PC-3 (cell line): ENCODE results near the gene HBD. TPM values are rescaled to one million over a fixed set of nuclear protein-coding genes. Genes with fewer than 3 reads are reported as not detected.

Experiments
- ATAC-seq: fragments of 200-7000 bp; cut with Tn5 transposase; 2 replicates; pipeline ENCODE4 v1.9.1; 2020; ENCODE audit warnings: mild to moderate bottlenecking, moderate library complexity
- BruUV-seq: library from RNA; stranded (reverse); fragments of 400-500 nt; replicated peaks from 2 replicates; lab custom pipeline; 2021; lab: Mats Ljungman, UMichigan
- CTCF ChIA-PET: fragments of 300-600 bp; sonication (Branson Sonifier 250); formaldehyde crosslinking; loops from one replicate; lab custom pipeline; 2022; ENCODE audit warnings: antibody characterized with exemption; lab: Charles Lee
- POLR2A ChIA-PET: fragments of 300-600 bp; sonication (Branson Sonifier 250); formaldehyde crosslinking; loops from one replicate; lab custom pipeline; 2022; ENCODE audit warnings: antibody characterized with exemption; ENCODE audit not compliant: unreplicated experiment; lab: Charles Lee
- DNase-seq: peaks from one replicate; pipeline ENCODE4 v3.0.0-alpha.2; 2015
- H2AFZ ChIP-seq: fragments of 300-600 bp; sonication (generic); 2 replicates; pipeline ENCODE4 v1.6.0; 2016; ENCODE audit warnings: antibody characterized with exemption, low read length
- H3F3A ChIP-seq: fragments of 300-600 bp; sonication (generic); one replicate; pipeline ENCODE4 v1.6.0; 2017; ENCODE audit warnings: antibody characterized with exemption, low read length, control low read depth, mild to moderate bottlenecking; ENCODE audit not compliant: unreplicated experiment
- H3K27ac ChIP-seq: fragments of 300-600 bp; sonication (generic); 2 replicates; pipeline ENCODE4 v1.5.1; 2016; ENCODE audit warnings: mild to moderate bottlenecking, low read length
- H3K27me3 ChIP-seq: fragments of 300-600 bp; sonication (generic); 2 replicates; pipeline ENCODE4 v1.6.1; 2016; ENCODE audit warnings: low read length, mixed read lengths
- H3K36me3 ChIP-seq: fragments of 300-600 bp; sonication (generic); 2 replicates; pipeline ENCODE4 v1.6.1; 2016; ENCODE audit warnings: low read depth, mixed run types, low read length, mixed read lengths
- H3K4me1 ChIP-seq: fragments of 300-600 bp; sonication (generic); 2 replicates; pipeline ENCODE4 v1.5.1; 2016; ENCODE audit warnings: low read length; ENCODE audit not compliant: insufficient read depth
- H3K4me2 ChIP-seq: fragments of 300-600 bp; sonication (generic); 2 replicates; pipeline ENCODE4 v1.6.0; 2016; ENCODE audit warnings: low read length
- H3K4me3 ChIP-seq: fragments of 300-600 bp; sonication (generic); 2 replicates; pipeline ENCODE4 v1.5.1; 2016; ENCODE audit warnings: mild to moderate bottlenecking, low read length, mixed read lengths
- H3K79me2 ChIP-seq: fragments of 300-600 bp; sonication (generic); 2 replicates; pipeline ENCODE4 v1.6.1; 2017; ENCODE audit warnings: low read length, mixed read lengths
- H3K9ac ChIP-seq: fragments of 300-600 bp; sonication (generic); 2 replicates; pipeline ENCODE4 v1.6.0; 2016; ENCODE audit warnings: mild to moderate bottlenecking, low read length
- H3K9me2 ChIP-seq: fragments of 300-600 bp; sonication (generic); replicated peaks from 2 replicates; pipeline ENCODE4 v1.6.1; 2016; ENCODE audit warnings: mixed run types, low read length, mixed read lengths
- H3K9me3 ChIP-seq: fragments of 300-600 bp; sonication (generic); 2 replicates; pipeline ENCODE4 v1.6.1; 2016; ENCODE audit warnings: low read length, mixed read lengths
- H4K20me1 ChIP-seq: fragments of 300-600 bp; sonication (generic); 2 replicates; pipeline ENCODE4 v1.6.1; 2016; ENCODE audit warnings: low read length, mixed read lengths
- EZH2 ChIP-seq: fragments of 300-600 bp; sonication (generic); IDR thresholded peaks from one replicate; pipeline ENCODE4 v1.6.1; 2017; ENCODE audit warnings: antibody characterized with exemption, mild to moderate bottlenecking, low read length; ENCODE audit not compliant: unreplicated experiment
- EZH2phosphoT487 ChIP-seq: fragments of 300-600 bp; sonication (generic); IDR thresholded peaks from 2 replicates; pipeline ENCODE4 v1.6.1; 2018; ENCODE audit warnings: mild to moderate bottlenecking, antibody characterized with exemption, low read length, borderline replicate concordance
- intact Hi-C: fragments of 100-400 bp; cut with micrococcal nuclease; formaldehyde crosslinking; loops from 2 replicates; pipeline ENCODE4 v1.9.0; 2023
- total RNA-seq: library from RNA; depleted of rRNA; stranded (reverse); fragments of >200 nt; gene quantifications from 2 replicates; pipeline ENCODE4 v1.2.3, GENCODE V29; 2014; rRNA removed
- TF ChIP-seq, protein P1 (sequence below): fragments of 300-600 bp; sonication (generic); conservative IDR thresholded peaks from 2 replicates; pipeline ENCODE4 v1.5.1; 2017; ENCODE audit warnings: antibody characterized with exemption, low read depth, mild to moderate bottlenecking, low read length

Gene HBD
- total RNA-seq, 1 experiment from 2014 or later: not detected

DNA sequence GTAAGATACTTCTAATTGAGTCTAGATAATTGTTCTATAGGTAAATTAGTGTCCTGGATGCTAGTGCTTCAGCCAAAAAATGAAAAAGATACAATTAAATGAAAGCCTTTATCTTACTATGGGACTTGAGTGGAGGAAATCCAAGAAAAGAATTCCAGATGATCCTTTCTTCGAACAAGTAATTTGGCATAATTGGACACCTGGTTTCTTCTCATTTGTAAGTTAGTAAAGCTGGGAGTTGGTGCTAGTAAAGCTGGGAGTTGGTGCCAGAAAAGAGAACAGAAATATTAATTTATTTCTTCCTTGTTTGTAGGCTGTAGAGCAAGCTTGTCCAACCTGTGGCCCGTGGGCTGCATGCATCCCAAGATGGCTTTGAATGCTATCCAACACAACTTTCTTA lies 46.1 kb downstream of the HBD start:
- H3K79me2 ChIP-seq: no peaks in the 10 kb centered on the region
- H3K9me3 ChIP-seq: no peaks in the 10 kb centered on the region
- BruUV-seq: no TSS peak
- H3K27ac ChIP-seq: no peak overlapping the region
- TF ChIP-seq EZH2phosphoT487: no peak
- TF ChIP-seq, protein P1, sequence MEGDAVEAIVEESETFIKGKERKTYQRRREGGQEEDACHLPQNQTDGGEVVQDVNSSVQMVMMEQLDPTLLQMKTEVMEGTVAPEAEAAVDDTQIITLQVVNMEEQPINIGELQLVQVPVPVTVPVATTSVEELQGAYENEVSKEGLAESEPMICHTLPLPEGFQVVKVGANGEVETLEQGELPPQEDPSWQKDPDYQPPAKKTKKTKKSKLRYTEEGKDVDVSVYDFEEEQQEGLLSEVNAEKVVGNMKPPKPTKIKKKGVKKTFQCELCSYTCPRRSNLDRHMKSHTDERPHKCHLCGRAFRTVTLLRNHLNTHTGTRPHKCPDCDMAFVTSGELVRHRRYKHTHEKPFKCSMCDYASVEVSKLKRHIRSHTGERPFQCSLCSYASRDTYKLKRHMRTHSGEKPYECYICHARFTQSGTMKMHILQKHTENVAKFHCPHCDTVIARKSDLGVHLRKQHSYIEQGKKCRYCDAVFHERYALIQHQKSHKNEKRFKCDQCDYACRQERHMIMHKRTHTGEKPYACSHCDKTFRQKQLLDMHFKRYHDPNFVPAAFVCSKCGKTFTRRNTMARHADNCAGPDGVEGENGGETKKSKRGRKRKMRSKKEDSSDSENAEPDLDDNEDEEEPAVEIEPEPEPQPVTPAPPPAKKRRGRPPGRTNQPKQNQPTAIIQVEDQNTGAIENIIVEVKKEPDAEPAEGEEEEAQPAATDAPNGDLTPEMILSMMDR: no peak
- no peak for TF ChIP-seq EZH2
- ATAC-seq: no peak
- ChIA-PET CTCF (no interaction called here), POLR2A (no interaction called here)
- H3K4me2 ChIP-seq: no peak overlapping the region
- H3K27me3 ChIP-seq: no peaks in the 10 kb centered on the region
- no peaks in the 10 kb centered on the region for H3K36me3 ChIP-seq
- no peaks in the 10 kb centered on the region for H3F3A ChIP-seq
- DNase-seq: no peak
- no peaks in the 10 kb centered on the region for H3K4me1 ChIP-seq
- H3K9me2 ChIP-seq: no peaks in the 10 kb centered on the region
- no peak overlapping the region for H3K9ac ChIP-seq
- H2AFZ ChIP-seq: no peak overlapping the region
- no peak overlapping the region for H3K4me3 ChIP-seq
- intact Hi-C loops: no loop called here
- H4K20me1 ChIP-seq: no peaks in the 10 kb centered on the region

Other genes starting within 250 kb of the HBD start
- not detected in 2 replicates for gene OR51L1, start 239.6 kb downstream of the HBD start, total RNA-seq
- not detected in 2 replicates for gene OR52J3, start 188.0 kb downstream of the HBD start, total RNA-seq
- not detected in 2 replicates for gene OR52E2, start 174.9 kb downstream of the HBD start, total RNA-seq
- not detected in 2 replicates for gene OR52E1, start 164.9 kb downstream of the HBD start, total RNA-seq
- not detected in 2 replicates for gene OR52A5, start 96.1 kb downstream of the HBD start, total RNA-seq
- gene OR52A1, start 79.7 kb downstream of the HBD start, total RNA-seq: not detected in 2 replicates
- not detected in 2 replicates for gene OR51V1, start 33.8 kb downstream of the HBD start, total RNA-seq
- not detected in 2 replicates for gene HBB, start 7.4 kb downstream of the HBD start, total RNA-seq
- not detected in 2 replicates for gene HBG1, start 15.4 kb upstream of the HBD start, total RNA-seq
- gene HBG2, start 20.3 kb upstream of the HBD start, total RNA-seq: not detected in 2 replicates
- 0.35 and 0.62 TPM in 2 replicates for gene HBE1, start 35.5 kb upstream of the HBD start, total RNA-seq
- 0.11 TPM in 1 of 2 replicates, not detected in the other for gene OR51B4, start 67.5 kb upstream of the HBD start, total RNA-seq
- gene OR51B2, start 89.8 kb upstream of the HBD start, total RNA-seq: 0.11 TPM in 1 of 2 replicates, not detected in the other
- 0.63 and 1.7 TPM in 2 replicates for gene OR51B5, start 109.0 kb upstream of the HBD start, total RNA-seq
- not detected in 2 replicates for gene OR51B6, start 117.0 kb upstream of the HBD start, total RNA-seq
- gene OR51M1, start 149.3 kb upstream of the HBD start, total RNA-seq: not detected in 2 replicates
- not detected in 2 replicates for gene OR51Q1, start 187.6 kb upstream of the HBD start, total RNA-seq
- not detected in 2 replicates for gene OR51I1, start 207.0 kb upstream of the HBD start, total RNA-seq
- gene OR51I2, start 214.8 kb upstream of the HBD start, total RNA-seq: not detected in 2 replicates